ENCODE measurements around the gene TAF4.

GRCh38 chr20:61927193-61927825 is 138.4 kb downstream of the TAF4 start:
- no peak for TF ChIP-seq CTCF (IDR thresholded peaks at IDR 0.05; ENCODE audit: low read length)
- no peak for TF ChIP-seq EZH2 (optimal IDR thresholded peaks at IDR 0.05; ENCODE audit: low read depth, low read length)
